Myocyte (in vitro differentiated cells): ENCODE data around the gene RBBP8. TPM values are rescaled to one million over a fixed set of nuclear protein-coding genes. Genes with fewer than 3 reads are reported as not detected.
"Not testable (repeated sequence)": the region's sequence is repeated elsewhere in the genome, so short reads cannot be mapped to it uniquely, and the experiment has no call there.

Source experiments
- DNase-seq: peaks from one replicate; pipeline ENCODE4 v3.0.0-alpha.2; 2012; ENCODE audit warnings: low read depth
- total RNA-seq: library from RNA; depleted of rRNA; stranded (reverse); fragments of >200 nt; gene quantifications from 2 replicates; pipeline ENCODE4 v1.2.3, GENCODE V29; 2014

The RBBP8 gene
- total RNA-seq, 1 donor from 2014 or later, result 16.5 TPM

DNA sequence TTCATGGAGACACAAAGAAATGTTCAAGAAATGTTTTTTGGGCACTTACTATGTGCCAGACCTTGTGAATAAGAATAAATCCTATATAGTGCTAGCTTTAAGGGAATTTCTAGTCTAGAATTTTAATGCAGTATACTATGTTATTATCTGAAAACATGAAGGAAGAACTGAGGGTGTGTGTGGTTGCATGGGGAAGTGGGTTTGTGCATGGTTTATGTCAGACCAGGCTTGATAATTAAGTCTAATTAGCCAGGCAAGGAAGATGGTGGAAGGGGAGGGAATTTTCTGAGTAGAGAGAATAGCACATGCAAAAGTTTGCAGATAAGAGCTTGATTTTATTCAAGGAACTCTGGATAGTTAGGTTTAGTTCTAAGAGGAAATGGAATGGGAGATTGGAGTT is 6.5 kb downstream of the RBBP8 start:
- DNase-seq, result no peak

DNA sequence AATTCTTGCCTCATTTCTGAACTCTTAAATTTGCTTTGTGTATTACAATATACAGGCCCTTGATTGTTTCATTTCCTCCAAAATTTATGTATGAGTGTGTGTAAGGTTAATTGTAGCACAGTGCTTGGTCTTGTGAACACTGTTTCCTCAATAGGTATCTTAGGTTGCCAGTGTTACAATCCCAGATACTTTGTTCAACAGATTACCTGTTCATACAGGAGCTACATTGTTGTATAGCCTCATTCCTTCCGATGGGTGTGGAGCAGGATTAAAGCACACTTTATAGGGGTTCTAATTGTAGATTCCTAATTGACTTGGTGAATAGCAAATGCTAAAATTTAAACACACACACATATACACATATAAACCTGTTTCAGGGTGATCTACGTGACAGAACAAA is 10.7 kb downstream of the RBBP8 start:
- no peak for DNase-seq

DNA sequence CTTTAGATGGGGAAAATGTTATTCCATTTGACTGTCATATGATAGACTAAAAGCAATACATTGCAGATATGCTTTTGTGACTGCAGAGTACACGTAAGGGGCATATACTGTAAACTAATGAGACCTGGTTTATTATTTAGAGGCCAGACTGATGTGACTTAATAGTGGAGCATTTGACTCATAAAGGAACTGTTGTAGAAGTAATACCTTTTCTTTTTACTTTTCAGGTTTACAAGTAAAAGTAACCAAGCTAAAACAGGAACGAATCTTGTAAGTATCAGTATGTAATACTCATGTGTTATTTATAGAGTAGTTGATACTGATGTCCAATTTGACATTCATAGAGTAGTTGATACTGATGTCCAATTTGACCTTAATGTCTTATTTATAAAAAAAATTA is 13.1 kb downstream of the RBBP8 start:
- DNase-seq, result no peak

DNA sequence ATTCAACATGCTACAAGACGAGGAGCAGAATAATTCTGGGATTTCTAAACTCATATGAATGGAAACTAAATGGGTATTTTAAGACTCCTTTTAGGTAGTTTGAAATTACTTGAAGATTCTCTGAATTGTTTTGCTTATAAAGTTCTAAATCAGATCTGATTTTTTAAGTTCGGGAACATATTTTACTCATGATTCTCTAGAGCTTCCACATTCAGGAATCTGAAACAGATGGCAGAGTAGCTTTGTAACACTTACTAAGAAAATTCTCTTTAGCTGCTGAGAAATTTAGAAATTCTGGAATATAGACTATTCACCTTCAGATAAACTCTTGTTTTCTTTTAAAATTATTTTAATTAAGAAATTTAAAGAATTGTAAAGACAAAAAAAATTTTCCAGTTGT is 13.7 kb downstream of the RBBP8 start:
- no peak for DNase-seq

DNA sequence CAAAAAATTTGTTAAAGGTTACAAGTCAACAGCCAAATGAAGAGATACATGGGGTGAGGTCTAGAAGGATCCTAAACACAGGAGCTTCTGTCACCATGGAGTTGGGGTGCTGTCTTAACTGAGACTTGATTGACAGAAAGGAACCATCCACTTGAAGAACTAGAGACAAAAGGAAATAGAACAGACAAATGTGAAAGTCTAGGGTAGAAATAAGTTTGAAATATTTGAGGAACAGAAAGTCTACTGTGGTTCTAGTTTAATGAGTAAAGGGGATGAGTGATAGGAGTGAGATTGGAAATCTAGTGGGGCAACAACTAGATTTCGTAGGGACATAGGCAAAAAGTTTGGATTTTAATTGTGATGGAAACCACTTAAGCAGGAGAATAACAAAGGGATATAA is 18.7 kb downstream of the RBBP8 start:
- DNase-seq, result no peak

DNA sequence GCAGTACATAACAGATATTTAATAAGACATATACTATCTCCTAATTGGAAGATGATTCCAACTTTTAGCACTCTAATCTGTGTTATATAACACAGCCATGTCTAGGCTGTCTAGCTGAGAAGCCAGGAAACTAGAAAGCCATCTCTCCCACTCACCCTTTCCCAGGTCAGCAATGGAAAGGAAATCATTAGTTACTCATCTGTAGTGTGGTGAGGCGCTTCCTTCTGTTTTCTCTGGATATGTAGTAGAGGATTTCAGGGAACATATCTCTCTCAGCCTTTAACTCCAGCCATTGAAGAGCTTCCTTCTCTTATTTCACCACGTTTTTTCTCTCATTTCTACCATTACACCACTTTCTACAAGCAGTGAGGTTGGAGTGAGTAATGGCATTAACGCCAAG is 19.4 kb downstream of the RBBP8 start:
- DNase-seq, result no peak

DNA sequence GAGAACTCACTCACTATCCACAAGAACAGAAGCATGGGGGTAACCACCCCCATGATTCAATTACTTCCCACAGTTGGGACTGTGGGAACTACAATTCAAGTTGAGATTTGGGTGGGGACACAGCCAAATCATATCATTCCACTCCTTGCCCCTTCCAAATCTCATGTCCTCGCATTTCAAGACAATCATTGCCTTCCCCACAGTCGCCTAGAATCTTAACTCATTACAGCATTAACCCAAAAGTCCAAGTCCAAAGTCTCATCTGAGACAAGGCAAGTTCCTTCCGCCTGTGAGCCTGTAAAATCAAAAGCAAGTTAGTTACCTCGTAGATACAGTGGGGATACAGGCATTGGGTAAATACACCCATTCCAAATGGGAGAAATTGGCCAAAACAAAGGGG is 20.9 kb downstream of the RBBP8 start:
- not testable (repeated sequence) for DNase-seq

DNA sequence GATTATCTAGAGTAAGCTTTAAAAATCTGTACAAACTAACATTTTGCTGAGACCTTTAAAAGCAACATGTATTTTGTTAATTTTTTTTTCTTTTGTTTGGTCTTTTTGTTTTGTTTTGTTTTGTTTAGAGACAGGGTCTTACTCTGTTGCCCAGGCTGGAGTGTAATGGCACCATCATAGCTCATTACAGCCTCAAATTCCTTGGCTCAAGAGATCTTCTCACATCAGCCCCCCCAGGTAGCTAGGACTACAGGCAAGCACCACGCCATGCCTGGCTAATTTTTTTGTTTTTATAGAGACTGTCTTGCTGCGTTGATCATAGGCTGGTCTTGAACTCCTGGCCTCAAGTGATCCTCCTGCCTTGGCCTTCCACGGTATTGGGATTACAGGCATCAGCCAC is 23.1 kb downstream of the RBBP8 start:
- no peak for DNase-seq

DNA sequence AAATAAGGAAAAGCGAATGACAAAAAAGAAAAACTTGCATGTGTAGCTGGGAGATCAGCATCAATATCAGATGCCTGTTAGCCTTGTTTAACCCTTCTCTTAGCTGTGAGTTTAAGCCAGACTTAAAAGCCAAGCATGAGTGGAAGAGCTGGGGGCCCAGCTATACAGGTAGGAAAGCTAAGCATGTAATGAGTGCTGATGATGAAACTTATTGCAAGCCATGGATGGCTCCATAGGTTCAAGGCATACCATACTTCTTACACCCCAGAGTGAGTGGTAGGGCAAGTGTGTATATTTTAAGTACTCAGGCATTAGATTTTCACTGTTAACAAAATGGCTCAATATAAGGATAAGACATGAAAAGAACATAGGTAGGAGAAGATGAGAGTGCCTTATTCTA is 28.0 kb downstream of the RBBP8 start:
- no peak for DNase-seq

DNA sequence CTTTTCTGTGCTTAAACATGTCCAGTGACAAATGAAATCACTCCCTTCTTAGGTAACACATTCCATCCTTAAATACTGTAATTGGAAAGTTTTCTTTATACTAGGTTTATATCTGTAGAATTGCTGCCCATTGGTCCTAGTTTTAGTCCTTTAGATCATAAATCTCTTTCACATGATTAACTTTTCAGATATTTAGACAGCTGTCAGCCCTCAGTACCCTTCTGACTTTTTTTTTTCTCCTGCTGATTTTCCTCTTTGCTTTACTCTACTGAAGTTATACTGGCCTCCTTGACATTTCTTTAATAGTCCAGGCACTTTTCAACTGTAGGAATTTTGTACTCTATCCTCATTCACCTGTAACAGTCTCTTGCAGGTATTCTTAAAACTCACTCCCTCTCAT is 28.9 kb downstream of the RBBP8 start:
- no peak for DNase-seq

DNA sequence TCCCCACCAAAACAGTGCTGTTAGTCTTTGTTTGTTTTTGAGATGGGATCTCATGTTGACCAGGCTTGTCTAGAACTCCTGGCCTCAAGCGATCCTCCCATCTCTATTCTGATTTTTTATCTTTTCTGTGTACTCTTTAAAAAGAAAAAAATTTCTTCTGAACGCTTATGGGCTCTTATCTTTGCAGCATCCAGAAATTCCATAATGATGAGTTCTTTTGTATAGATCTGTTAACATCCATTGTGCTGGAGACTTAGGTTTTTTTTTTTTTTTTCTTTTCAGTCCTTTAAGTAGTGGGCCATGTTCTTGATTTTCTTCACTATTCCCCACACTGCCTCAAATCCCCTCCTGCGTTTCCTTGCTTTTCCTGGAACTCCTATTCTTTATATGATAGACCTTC is 31.0 kb downstream of the RBBP8 start:
- DNase-seq, result no peak

DNA sequence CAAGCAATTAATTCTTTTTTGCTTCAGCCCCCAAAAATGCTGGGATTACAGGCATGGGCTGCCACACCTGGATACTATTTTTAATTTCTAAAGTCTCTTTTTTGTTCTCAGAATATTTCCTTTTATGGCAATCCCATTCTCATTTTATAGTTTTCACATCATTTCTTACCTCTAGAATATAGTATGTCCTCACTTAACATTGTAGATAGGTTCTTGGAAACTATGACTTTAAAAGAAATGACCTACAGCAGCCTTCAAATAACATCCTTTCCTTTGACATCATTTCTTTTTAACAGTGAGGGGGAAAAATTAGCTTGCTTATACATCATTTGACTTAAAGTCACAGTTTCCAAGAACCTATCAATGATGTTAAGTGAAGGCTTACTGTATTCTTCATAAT is 31.6 kb downstream of the RBBP8 start:
- no peak for DNase-seq

DNA sequence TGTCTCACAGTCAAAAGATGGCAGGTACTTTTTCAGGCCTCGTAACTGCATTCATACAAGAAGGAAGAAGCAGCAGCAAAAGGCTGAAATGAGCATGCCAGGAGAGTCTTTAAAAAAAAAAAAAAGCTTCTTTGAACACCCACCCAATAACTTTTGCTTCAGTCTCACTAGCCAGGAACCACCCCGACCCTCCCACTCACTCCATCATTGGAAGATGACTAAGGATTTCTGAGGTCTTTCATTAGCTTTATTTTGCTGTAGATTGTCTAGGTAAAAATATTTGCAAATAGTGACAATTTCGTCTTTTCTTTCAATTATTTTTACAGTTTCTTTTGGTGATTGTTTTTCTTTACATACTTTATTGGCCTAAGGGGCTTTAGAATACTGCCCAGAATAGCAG is 37.9 kb downstream of the RBBP8 start:
- no peak for DNase-seq

DNA sequence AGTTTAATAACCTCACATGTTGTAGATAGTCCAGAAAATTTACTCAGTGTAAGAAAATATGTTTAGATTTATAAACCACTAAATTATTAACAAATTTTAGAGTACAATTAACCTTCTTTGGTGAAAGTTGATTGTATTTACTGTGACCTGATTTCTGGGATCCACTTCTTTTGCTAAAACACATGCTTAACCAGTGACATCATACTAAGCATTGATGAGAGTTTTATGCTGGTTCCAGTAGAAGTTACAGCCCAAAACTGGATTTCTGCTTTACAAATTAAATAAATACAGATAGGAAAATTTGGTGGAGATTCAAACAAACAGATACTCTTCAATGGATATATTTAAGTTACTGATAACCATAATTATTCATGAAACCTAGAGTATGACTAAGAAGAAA is 40.9 kb downstream of the RBBP8 start:
- no peak for DNase-seq

DNA sequence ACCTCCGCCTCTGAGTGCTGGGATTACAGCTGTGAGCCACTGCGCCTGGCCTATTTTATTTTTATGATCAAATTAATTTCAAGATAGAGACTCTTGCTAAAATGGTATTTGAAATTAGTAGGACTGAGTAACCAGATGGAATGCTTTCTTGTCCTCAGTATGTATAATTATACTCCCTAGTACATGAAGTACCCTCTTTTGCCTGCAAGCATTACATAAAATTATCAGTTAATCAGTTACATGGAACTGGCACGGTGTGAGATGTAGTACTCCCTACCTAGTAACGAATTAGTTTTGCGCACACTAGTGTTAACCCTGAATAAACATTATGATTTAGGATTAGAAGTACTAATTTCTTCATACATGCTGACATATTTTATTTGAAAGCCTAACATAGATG is 41.6 kb downstream of the RBBP8 start:
- DNase-seq, result no peak

DNA sequence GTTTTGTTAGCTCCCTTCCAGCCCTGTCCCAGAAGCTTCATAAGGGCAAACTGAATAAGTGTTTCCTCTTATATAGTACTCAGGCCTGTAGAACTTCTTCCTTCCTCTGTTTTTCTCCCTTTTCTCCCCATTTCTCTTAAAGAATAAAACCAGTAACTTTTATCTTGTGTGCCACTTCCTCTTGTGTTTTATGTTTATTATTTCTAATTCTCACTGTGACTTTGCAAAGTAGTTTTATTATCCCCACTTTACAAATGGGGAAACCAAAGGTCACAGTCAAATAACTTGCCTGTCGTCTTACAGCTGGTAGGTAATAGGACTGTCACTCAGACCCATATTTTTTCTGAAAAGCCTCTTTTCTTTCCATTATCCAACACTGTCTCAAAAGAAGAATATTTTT is 42.4 kb downstream of the RBBP8 start:
- no peak for DNase-seq

DNA sequence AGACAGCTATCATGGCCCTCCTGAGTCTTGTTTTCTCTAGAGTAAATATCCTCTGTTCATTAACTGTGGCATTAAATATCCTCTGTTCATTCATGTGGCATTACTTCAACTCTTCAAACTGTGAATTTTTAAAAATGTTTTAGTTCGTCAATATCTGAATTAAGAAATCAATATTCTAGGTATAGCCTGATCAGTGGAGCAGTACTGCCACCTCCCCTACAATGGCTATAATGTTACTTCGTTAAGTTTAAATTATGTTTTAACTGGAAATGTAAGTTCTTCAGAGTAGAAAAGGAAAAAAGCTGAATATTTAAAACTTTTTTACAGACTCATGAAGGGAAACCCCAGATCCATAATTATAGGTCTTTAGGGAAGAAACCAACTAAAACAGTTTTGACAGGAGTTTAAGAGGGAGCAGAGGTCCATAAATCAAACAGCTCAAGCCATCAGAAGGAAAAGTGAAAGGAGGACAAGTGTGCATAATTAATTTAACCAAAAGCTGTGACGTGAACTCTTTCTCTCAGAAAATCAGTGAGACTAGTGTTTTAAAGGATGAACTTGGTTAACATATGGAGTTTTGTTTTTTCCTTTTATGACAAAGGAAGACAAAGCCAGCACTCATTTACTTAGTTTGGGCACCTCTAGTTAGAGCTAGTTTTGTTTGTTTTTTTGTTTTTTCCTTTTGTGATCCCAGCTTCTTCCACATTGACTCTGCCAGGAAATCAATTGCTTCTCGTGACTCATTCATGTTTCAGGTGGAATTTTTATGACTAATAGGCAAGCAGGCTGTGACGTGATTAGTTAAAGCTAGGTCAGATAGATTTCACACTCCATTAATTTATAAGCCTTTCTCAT is 44.9 kb downstream of the RBBP8 start:
- DNase-seq, result peak; percentile 54

DNA sequence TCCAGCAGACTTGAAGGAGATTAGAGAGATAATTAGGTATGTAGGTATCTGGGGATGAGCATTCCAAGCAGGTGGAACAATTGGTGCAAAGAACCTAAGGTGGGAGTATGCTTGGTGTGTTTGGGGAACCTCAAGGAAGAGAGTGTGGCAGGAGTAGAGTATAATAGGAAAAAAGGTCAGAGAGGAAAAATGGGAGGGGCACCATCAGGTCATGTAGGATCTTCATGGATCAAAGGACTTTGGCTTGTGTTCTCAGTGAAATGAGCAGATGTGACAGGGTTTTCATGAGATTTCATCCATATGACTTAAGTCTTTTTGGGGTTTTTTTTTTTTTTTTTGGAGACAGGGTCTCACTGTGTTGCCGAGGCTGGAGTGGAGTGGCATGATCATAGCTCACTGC is 47.3 kb downstream of the RBBP8 start:
- no peak for DNase-seq

DNA sequence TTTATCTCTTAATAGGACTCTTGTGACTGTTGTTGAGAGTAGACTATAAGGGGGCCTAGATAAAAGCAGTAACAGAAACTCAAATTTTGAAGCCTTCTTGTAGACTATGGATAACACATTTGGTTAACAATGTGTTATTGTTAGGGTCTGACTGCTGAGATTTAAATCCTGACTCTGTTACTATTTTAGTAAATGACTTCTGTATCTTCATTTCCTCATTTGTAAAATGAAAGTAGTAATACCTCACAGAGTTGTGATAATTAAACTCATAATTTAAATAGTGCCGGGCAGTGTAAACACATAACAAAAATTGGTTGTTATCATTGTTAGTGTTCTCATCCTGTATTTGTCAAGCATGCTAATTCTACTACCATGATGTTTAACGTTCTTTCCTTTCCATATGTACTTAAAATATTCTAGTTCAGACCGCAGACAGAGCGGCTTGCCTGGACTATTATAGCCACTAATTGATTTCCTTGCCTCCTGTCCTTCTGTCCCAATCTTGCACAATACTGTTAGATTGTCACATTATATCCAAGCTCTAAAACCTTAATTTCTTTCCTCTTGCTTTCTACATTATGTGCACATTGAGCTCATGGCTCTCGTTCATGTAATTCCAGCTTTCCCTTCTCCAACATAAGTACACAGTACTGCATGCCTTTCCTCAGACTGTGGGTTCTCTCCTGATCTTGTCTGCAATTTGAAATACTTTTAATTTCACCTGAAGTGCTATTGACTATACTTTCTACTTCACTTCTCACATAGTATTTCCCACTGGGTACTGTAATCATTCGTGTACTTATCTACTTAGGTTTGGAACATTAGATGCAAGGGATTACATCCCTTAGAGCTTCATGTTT is 48.4 kb downstream of the RBBP8 start:
- no peak for DNase-seq

DNA sequence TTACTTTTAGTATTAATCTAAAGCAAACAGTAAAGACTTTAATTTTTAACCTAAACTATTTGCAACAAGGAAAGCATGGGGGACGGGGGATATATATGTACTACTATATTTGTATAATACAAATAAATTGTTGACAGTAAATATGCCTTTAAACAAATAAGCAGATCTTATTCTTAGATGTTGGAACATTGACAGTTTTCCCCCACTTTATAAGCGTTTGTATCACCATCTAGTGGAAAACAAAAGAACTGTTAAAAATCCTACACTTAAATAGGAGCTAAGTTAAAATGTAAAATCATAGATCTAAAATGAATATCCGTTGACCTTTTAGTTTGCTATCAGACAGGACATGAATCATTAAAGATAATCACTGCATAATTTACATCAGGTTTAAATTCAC is 50.0 kb downstream of the RBBP8 start:
- peak; percentile 56 for DNase-seq

DNA sequence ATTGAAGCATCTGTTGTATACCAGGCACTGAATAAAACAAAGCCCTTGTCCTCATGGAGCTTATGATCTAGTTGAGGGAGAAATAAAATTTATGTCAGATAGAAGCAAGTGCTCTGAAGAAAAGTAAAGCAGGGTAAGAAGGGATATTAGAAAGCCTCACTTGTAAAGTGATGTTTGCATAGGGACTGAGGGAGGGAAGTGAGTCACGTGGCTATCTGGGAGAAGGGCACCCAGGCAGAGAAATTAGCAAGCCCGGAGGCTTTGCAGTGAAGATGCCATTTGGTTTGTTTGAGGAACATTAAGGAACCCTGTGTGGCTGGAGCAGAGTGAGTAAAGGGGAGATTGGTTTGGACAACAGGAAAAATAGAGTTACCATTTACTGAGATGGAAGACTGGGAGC is 52.1 kb downstream of the RBBP8 start:
- DNase-seq, result no peak

DNA sequence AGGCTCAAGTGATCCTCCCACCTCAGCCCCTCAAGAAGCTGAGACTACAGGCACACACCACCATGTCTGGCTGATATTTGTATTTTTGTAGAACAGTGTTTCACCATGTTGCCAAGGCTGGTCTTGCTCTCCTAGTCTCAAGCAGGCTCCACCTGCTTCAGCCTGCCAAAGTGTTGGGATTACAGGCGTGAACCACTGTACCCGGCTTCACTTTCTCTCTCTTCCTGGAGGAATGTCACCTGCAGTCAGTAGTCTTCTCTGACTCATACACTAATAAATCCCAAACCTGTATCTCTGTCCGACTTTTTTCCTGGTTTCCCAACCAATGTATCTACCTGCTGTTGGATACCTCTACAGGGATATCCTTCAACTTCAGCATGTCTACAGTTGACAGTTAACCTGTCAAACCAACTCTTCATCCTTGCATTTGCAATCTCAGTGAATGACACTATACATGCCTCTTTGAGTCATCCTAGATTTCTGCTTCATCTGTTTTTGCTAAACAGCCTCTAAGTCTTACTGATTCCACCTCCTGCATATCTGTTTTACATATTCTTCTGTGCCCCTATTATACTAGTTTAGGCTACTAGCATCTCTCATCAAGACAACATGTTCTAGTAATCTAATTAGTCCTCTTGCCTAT is 54.5 kb downstream of the RBBP8 start:
- DNase-seq, result no peak
